Smooth muscle cell (in vitro differentiated cells): ENCODE results near the gene NUF2. TPM values are rescaled to one million over a fixed set of nuclear protein-coding genes. Genes with fewer than 3 reads are reported as not detected.
"Not testable (repeated sequence)": the region's sequence is repeated elsewhere in the genome, so short reads cannot be mapped to it uniquely, and the experiment has no call there.

Experiments used
- DNase-seq: peaks from one replicate; lab custom pipeline; 2025; ENCODE audit not compliant: unreplicated experiment; lab: John Stamatoyannopoulos, UW
- H2AFZ ChIP-seq: fragments of 200-600 bp; sonication (generic); 2 replicates; pipeline ENCODE4 v1.6.0; 2016; ENCODE audit warnings: antibody characterized with exemption, low read depth, mild to moderate bottlenecking
- H3F3A ChIP-seq: fragments of 200-600 bp; sonication (generic); 2 replicates; pipeline ENCODE4 v1.6.0; 2017; ENCODE audit warnings: antibody characterized with exemption, low read depth
- H3K27ac ChIP-seq: fragments of 200-600 bp; sonication (generic); 2 replicates; pipeline ENCODE4 v1.5.1; 2016; ENCODE audit warnings: low read depth, mild to moderate bottlenecking
- H3K27me3 ChIP-seq: fragments of 200-600 bp; sonication (generic); 2 replicates; pipeline ENCODE4 v1.6.1; 2016; ENCODE audit warnings: low read depth, mild to moderate bottlenecking
- H3K36me3 ChIP-seq: fragments of 200-600 bp; sonication (generic); 2 replicates; pipeline ENCODE4 v1.5.1; 2016; ENCODE audit warnings: low read depth
- H3K4me1 ChIP-seq: fragments of 200-600 bp; sonication (generic); 2 replicates; pipeline ENCODE4 v1.5.1; 2016; ENCODE audit warnings: low read depth
- H3K4me2 ChIP-seq: fragments of 200-600 bp; sonication (generic); 2 replicates; pipeline ENCODE4 v1.6.0; 2016; ENCODE audit warnings: mild to moderate bottlenecking
- H3K4me3 ChIP-seq: fragments of 200-600 bp; sonication (generic); 2 replicates; pipeline ENCODE4 v1.5.1; 2016; ENCODE audit warnings: mild to moderate bottlenecking
- H3K79me2 ChIP-seq: fragments of 200-600 bp; sonication (generic); 2 replicates; pipeline ENCODE4 v1.6.0; 2016; ENCODE audit warnings: low read depth, mild to moderate bottlenecking
- H3K9ac ChIP-seq: fragments of 200-600 bp; sonication (generic); 2 replicates; pipeline ENCODE4 v1.6.0; 2016; ENCODE audit warnings: low read depth
- H3K9me3 ChIP-seq: fragments of 200-600 bp; sonication (generic); replicated peaks from 2 replicates; pipeline ENCODE4 v1.5.1; 2016; ENCODE audit warnings: low read depth
- H4K20me1 ChIP-seq: fragments of 200-600 bp; sonication (generic); 2 replicates; pipeline ENCODE4 v1.6.0; 2016; ENCODE audit warnings: low read depth
- CTCF ChIP-seq: fragments of 200-600 bp; sonication (generic); IDR thresholded peaks from 2 replicates; pipeline ENCODE4 v1.5.1; 2017; ENCODE audit warnings: borderline replicate concordance, mild to moderate bottlenecking, antibody characterized with exemption; ENCODE audit not compliant: insufficient read depth, poor library complexity, severe bottlenecking
- WGBS: methylation state at CpG from one replicate; pipeline ENCODE4 v1.1.7; 2016; ENCODE audit warnings: low lambda C conversion rate; 5-methylcytosine and 5-hydroxymethylcytosine counted together
- polyA plus RNA-seq: library from polyadenylated mRNA; unstranded; fragments of >200 nt; fragmentation: Nextera tagmentation; extraction: Ambion mirVana; gene quantifications from 2 replicates; pipeline ENCODE4 v1.2.1, GENCODE V29; 2016
- total RNA-seq: library from RNA; depleted of rRNA; stranded (reverse); fragments of >200 nt; gene quantifications from 2 replicates; pipeline ENCODE4 v1.2.3, GENCODE V29; 2014

The NUF2 gene
- total and polyA plus RNA-seq, 2 experiments from 2014 or later, result 3.1 to 6.2 TPM

GRCh38 chr1:163351912-163352311 is 30.2 kb downstream of the NUF2 start:
- Histone ChIP-seq H3F3A (no peaks in the 10 kb centered on the region), H3K27ac (no peak overlapping the region), H4K20me1 (no peaks in the 10 kb centered on the region), H3K9ac (no peak overlapping the region), H3K4me1 (no peaks in the 10 kb centered on the region), H2AFZ (no peak overlapping the region), H3K4me3 (no peak overlapping the region), H3K4me2 (no peak overlapping the region), H3K36me3 (no peaks in the 10 kb centered on the region), H3K79me2 (no peaks in the 10 kb centered on the region), H3K9me3 (no peaks in the 10 kb centered on the region), H3K27me3 (no peaks in the 10 kb centered on the region)
- WGBS, result 100% methylated on average over 2 of the region's 2 CpGs
- no peak for DNase-seq
- TF ChIP-seq CTCF, result no peak

GRCh38 chr1:163357378-163357777 is 35.6 kb downstream of the NUF2 start:
- no peak overlapping the region for H3K9ac ChIP-seq
- no peak overlapping the region for H3K27ac ChIP-seq
- no peaks in the 10 kb centered on the region for H3F3A ChIP-seq
- no peak overlapping the region for H2AFZ ChIP-seq
- DNase-seq, result no peak
- H3K79me2 ChIP-seq, result no peaks in the 10 kb centered on the region
- no peaks in the 10 kb centered on the region for H3K27me3 ChIP-seq
- no peak overlapping the region for H3K4me2 ChIP-seq
- no peak overlapping the region for H3K4me3 ChIP-seq
- no peaks in the 10 kb centered on the region for H3K36me3 ChIP-seq
- TF ChIP-seq CTCF, result no peak
- H4K20me1 ChIP-seq, result no peaks in the 10 kb centered on the region
- H3K9me3 ChIP-seq, result no peaks in the 10 kb centered on the region
- H3K4me1 ChIP-seq, result no peaks in the 10 kb centered on the region
- 65% methylated on average over 2 of the region's 2 CpGs for WGBS

GRCh38 chr1:163358172-163358571 is 36.4 kb downstream of the NUF2 start:
- 99% methylated on average over 11 of the region's 11 CpGs for WGBS
- H3K27me3 ChIP-seq, H3K36me3 ChIP-seq, H3K4me1 ChIP-seq, H3K79me2 ChIP-seq, H2AFZ ChIP-seq, H3K27ac ChIP-seq, DNase-seq, H3K9me3 ChIP-seq, H3K4me3 ChIP-seq, H3K9ac ChIP-seq, H3K4me2 ChIP-seq, H4K20me1 ChIP-seq, H3F3A ChIP-seq: not testable (repeated sequence)

- H3K9ac ChIP-seq, result no peak overlapping the region
- no peak for DNase-seq
- H3K4me2 ChIP-seq, result no peak overlapping the region
- H3K27ac ChIP-seq, result no peak overlapping the region
- no peaks in the 10 kb centered on the region for H3F3A ChIP-seq
- no peaks in the 10 kb centered on the region for H3K9me3 ChIP-seq
- H3K36me3 ChIP-seq, result no peaks in the 10 kb centered on the region
- peak; percentile 34 for TF ChIP-seq CTCF
- H3K4me1 ChIP-seq, result no peaks in the 10 kb centered on the region
- no peak overlapping the region for H3K4me3 ChIP-seq
- H4K20me1 ChIP-seq, result no peaks in the 10 kb centered on the region
- H3K79me2 ChIP-seq, result no peaks in the 10 kb centered on the region
- H3K27me3 ChIP-seq, result no peaks in the 10 kb centered on the region
- H2AFZ ChIP-seq, result no peak overlapping the region
- WGBS, result 51% methylated on average over 5 of the region's 5 CpGs
These were observed 39.6 kb downstream of the NUF2 start for GRCh38 chr1:163361123-163361934.
